ENCODE results near the gene HAND1.

HAND1 gene

DNA sequence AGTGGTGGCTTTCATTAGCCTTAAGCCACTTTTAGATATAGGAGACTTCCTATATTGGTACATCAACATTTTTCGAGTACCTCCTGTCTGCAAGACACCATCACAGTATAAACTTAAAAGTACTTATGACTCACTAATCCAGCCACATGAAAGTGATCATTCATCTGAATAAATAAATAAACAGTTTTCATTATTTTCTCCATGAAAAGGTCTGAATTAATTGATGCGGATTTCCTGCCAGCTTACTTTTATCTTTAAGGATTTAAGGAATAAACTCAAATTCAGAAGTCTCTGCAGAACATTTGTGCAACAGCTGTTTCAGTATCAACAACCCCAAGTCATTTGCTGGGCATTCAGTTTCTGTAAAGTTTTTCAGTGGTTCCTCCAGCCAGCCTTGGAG, 28.2 kb downstream of the HAND1 start:
- DNase-seq = no peak

- no peak for DNase-seq
These were observed 30.8 kb downstream of the HAND1 start for GRCh38 chr5:154447089-154447725.

DNA sequence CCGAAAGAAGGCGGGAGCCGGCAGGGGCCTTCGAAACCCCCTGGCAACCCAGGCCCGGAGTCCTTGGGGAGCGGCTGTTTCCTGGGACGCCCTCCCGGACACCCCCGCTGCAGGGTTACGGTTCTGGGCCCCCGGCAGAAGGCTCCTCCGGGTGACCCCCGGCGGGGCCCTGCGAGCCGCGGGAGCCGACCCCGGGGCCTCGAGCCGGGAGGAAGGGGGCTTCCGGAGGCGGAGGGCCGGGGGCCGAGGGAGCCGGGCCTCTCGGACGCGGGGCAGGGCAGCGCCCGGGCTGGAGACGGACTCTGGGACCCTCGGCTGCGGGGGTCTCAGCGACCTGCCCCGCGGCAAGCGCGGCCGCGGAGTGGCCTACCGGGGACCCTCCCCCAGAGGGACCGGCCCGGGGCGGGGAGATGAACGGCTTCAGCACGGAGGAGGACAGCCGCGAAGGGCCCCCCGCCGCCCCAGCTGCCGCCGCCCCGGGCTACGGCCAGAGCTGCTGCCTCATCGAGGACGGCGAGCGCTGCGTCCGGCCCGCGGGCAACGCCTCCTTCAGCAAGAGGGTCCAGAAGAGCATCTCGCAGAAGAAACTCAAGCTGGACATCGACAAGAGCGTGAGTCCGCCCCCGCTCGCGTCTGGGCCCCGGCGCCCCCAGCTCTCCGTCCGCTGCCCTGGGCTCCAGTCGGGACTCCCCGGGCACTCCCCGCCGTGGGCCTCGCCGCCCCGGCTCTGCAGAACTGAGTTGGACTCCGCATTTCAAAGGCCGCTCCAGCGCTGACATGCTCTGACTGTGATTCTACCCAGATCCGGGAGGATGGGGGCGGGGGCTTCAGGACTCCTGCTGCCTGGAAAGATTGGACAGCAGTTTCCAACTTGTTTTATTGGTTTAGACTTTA, 31.6 kb downstream of the HAND1 start:
- DNase-seq = no peak

DNA sequence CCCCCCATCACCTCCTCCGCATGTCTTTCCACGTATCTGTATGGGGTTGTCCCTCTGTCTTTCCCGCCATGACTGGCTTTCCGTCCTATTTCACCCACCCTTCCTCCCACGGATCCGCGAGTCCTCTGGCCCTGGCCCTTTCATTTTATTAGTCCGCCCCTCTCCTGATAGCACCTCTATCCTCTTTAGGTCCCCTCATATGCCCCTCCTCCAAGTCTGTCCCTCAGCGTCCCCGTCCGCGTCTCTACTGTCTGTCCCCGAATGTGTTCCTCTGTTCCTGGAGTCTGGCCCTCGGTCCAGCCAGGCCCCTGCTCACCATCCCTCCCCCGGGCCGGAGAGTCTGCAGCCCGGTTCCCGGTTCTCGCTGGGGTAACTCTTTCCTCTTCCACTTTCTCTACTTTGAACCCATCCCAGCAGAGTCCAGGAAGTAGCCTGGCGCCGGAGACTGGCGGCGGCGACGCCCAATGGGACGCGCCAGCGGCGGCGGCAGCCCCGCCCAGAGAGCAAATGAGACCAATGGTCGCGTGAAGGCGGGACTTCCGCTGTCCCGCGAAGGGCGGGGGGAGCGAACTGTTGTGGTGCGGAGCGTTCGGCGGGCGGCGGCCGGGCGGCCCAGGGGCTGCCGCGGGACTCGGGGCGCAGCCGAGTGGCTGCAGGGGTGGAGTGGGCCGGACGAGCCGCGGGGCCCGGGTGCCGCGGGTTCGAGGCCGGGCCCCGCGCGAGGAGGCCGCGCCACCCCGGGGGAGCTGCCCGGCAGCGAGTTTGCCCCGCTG, 32.4 kb downstream of the HAND1 start, which contains the start of gene SAP30L:
TSS of gene SAP30L (plus strand) at position 576 of the 773 bp plus-strand sequence. CDS start 608 bp downstream, outside the sequence.
- peak; percentile 62 for DNase-seq

DNA sequence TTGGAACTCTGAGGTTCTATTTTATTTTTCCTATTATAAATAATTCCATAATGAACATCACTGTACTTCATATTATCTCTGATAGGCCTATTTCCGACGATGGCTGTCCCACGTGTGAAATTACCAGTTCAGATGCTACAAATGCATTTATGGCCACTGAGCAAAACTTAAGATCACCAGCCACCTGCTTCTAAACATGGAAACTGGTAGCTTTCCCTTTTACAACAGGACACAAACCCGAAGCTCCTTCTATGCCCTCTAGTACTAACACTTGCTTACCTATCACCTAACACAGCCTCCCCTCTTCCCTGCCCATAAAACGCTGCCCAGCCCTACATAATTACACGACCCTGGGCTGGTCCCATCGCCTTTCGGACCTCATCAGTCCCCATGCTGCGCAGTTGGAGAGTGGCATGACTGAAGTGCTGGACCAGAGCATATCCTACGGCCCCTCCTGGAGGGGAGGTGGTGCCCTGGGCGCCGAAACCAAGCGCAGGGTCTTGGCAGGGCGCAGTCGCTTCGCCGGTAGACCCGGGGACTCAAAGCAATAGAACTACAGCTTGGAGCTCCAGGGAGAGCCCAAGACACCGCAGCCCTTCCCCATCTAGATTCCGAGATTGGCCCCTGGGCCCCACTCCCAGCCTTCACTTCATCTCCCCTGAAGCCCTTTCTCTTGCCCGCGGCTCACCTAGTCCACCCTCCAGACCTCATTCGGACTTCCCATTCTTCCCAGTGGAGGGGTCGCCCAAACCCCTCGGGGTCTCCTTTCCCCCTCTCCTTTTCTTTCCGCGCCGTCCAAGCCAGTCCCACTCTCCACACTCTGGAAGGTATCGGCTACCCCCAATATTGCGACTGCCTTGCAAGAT, 33.2 kb downstream of the HAND1 start:
- DNase-seq = no peak

- no peak for DNase-seq
These were observed 35.2 kb downstream of the HAND1 start for GRCh38 chr5:154442801-154443200.

GRCh38 chr5:154440540-154440939, 37.5 kb downstream of the HAND1 start:
- no peak for DNase-seq

DNA sequence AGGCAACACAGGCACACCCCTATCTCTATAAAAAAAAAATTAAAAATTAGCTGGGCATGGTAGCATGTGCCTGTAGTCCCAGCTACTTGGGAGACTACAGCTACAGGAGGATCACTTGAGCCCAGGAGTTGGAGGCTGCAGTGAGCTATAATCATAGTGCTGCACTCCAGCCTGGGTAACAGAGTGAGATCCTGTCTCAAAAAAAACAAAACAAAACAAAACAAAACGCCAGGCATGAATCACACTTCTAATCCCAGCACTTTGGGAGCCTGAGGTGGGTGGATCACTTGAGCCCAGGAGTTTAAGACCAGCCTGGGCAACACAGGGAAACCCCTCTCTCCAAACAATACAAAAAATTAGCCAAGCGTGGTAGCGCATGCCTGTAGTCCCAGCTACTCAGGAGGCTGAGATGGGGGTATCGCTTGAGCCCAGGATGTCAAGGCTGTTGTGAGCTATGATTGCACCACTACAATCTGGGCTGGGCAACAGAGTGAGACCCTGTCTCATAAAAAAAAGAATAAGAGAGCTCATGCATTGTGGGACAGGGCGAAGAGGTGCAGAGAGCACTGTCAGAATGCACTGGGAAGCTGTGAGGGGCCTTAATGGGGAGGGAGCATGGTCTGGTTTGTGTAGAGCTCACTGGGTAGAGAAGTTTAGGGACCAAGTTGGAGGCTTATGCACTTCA, 40.6 kb downstream of the HAND1 start:
- DNase-seq = no peak

DNA sequence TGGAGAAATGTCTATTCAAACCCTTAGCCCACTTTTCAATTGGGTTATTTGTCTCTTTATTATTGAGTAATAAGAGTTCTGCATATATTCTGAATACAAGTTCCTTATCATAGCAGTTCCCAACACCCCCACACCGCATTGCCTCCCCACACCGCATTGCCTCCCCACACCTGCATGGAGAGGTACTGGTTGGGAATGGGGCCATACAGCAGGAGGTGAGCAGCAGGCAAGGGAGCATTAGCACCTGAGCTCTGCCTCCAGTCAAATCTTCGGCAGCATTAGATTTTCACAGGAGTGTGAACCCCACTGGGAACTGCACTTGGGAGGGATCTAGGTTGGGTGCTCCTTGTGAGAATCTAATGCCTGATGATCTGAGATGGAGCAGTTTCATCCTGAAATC, 42.8 kb downstream of the HAND1 start:
- no peak for DNase-seq

GRCh38 chr5:154430961-154431630, 46.9 kb downstream of the HAND1 start:
- no peak for DNase-seq

DNA sequence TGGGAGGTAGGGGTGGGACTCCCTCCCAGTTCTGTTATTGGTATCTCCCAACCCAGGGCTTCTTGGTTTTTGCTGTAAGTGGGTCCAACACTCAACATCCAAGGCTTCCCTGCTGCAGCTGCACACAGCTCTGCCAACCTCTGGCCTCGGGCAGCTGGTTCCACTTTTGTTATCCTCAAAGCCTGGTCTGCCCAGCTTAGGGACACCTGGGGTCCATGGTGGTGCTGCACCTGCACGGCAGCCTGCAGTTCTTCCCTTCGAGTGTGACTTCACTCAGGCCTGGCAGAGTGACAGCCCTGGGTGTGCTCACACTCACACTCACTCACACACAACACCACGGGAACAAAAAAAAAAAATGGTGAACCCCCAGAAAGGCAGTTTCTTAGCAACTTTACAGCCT, 47.6 kb downstream of the HAND1 start:
- DNase-seq = no peak

DNA sequence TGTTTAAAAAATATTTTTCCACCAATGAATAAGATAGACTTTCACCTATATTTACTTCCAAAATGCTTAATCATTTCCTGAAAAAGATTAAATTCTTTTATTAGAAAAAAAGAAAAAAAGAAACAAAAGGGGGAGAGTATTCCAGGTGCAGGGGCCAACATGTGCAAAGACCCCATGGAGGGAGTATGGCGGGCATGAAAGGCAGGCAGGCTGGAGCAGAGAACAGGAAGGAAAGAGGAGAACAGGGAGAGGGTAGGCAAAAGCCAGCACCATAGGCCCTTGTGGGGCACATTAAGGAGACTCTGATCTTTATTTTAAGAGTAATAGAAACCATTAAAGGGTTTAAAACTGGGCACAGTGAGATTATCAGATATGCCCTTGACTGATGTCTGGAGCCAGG, 48.7 kb downstream of the HAND1 start:
- DNase-seq = no peak

GRCh38 chr5:154428208-154428607, 49.8 kb downstream of the HAND1 start:
- no peak for DNase-seq

Data from NCI-H1694 treated with DMSO at 0.1 percent for 48 hours (cell line).